HG02885 (cell line): ENCODE measurements around the gene HSH2D.
"Not testable (repeated sequence)": the region's sequence is repeated elsewhere in the genome, so short reads cannot be mapped to it uniquely, and the experiment has no call there.

Source experiments
- ATAC-seq: cut with Tn5 transposase; IDR thresholded peaks from one replicate; pipeline ENCODE4 v1.9.1; 2021; ENCODE audit warnings: mild to moderate bottlenecking; ENCODE audit not compliant: unreplicated experiment, poor library complexity

Gene HSH2D, protein sequence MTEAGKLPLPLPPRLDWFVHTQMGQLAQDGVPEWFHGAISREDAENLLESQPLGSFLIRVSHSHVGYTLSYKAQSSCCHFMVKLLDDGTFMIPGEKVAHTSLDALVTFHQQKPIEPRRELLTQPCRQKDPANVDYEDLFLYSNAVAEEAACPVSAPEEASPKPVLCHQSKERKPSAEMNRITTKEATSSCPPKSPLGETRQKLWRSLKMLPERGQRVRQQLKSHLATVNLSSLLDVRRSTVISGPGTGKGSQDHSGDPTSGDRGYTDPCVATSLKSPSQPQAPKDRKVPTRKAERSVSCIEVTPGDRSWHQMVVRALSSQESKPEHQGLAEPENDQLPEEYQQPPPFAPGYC

DNA sequence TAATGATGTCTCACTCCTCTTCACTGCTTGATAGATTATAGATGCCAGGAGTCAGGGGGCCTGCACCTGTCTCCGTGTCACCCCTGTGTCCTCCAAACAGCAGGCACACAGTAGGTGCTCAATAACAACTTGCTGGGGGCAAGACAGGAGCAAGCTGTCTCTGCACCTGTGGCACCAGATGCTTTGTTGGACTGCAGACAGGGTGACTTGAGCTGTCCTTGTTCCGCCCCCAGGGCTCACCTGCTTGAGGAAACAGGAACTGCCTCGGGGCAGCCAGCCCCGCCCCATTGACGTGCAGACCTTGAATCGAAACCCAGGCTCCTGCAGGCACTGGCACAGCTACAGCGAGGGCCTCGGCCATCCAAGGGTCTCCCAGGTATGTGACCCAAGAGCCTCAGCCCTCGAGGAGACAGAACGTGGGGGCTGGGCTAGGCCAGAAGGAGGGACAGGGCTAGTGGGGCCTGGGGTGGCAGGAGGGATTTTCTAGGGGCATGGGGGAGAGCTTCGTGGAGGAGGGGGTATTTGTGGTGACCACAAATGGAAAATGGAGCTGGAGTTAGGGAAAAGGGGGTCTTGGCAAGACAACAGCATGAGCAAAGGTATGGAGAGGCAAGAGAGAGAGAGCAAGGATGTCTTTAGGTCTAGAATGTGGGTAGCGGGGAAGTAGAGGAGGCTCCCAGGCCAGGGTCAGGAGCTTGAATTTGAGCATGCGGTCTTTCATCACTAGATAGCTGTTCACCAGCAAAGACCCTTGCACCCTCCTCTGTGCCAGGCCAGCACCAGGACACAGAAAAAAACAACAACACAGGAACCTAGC is at the start of gene HSH2D:
Gene HSH2D (plus strand): TSS at position 287 of the 817 bp plus-strand sequence. CDS start 5,066 bp downstream, outside the sequence.
- peak; percentile 64 for ATAC-seq

DNA sequence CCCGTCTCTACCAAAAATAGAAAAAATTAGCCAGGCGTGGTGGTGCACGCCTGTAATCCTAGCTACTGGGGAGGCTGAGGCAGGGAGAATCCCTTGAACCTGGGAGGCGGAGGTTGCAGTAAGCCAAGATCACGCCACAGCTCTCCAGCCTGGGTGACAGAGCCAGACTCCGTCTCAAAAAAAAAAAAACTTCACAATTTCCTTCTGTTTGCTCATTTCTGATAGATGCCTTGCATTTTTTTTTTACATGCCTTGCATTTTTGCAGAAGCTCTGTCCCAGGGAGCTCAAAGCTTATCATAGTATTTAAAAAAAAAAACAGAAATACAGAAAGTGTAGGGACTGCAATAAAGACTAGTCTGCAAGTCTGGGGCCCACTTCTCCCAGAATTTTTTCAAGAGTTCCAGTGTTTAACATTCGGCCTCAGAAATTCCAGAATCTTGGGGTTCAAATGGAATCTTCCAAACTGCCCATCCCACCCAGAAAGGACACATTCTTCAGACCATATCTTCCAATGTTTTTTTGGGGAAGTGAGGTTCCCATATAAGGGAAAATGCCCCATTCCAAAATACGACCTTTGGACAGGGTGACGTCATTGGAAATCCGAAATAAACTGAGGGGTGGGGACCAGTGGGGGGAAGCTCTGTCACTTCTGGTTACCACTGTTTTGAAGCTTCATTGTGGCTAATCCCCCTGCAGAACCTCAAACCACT is 49.0 kb upstream of the HSH2D start:
- ATAC-seq: no peak

DNA sequence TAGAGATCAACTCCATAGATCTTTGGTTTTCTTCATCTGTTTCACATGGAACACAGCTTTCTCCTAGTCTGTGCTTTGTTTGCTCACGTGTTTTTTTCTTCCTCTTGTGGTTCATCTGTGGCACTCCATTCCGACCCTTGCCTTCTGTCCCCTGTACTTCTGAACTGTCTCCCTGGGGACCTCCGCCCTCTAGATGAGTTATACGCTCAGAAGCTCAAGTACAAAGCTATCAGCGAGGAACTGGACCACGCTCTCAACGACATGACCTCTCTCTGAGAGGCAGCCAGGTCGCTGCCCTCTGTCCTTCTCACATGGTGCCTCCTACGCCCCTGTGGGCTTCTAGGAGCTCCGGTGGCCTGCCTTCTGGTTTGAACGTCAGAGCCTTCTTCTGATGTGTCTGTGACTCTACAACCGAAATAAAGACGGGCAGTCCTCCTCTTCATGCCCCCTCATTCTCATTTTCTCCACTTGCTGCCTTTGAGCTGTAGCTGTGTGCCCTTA is 48.4 kb upstream of the HSH2D start:
- ATAC-seq: no peak

DNA sequence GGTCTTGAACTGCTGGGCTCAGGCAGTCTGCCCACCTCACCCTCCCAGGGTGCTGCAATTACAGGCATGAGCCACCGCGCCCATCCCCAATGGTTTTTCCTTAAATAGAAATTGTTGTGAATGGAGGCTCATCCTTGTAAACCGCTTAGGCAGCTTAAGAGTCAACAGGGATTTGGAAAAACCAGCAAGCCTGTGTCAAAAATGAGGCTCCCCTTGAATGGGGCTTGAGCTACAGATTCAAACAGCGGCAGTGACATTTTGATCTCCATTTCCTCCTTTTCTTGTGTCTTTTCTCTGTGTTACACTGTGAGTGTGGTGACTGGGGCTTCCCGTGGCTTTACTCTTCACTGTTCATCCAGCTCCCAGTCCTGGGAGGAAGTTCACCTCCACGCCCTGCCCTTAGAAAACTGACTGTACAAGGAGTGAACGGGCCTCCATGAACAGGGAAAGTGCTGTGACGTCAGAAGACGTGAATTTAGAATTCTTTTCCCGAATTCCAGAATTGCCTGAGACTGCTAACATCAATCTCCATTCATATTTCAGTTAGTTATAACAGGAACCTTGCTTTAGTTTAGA is 47.1 kb upstream of the HSH2D start:
- ATAC-seq: no peak

DNA sequence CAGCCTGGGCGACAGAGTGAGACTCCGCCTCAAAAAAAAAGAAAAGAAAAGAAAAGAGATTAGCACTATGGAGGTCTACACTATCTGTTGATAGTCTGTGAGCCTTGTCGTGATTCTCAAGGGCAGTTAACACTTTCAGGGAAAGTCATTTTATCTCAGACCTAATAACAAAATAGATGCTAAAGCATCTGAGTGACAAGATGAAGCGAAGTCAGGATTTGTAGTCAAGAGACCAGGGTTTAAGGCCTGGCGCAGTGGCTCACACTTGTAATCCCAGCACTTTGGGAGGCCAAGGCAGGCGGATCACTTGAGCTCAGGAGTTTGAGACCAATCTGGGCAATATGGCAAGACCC is 45.1 kb upstream of the HSH2D start:
- no peak for ATAC-seq

DNA sequence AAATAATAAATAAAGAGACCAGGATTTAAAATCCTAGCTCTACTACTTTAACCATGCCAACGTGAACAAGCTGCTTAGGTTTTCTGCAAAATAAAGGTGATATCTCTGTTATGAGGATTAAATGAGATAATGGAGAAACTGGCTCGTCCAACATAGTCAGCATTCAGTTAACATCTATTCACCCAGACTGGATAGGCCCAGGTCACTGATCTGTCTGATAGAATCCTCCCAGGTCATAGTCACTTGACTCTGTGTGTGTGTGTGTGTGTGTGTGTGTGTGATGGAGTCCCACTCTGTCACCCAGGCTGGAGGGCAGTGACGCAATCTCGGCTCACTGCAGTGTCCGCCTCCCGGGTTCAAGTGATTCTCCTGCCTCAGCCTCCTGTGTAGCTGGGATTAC is 44.7 kb upstream of the HSH2D start:
- no peak for ATAC-seq

DNA sequence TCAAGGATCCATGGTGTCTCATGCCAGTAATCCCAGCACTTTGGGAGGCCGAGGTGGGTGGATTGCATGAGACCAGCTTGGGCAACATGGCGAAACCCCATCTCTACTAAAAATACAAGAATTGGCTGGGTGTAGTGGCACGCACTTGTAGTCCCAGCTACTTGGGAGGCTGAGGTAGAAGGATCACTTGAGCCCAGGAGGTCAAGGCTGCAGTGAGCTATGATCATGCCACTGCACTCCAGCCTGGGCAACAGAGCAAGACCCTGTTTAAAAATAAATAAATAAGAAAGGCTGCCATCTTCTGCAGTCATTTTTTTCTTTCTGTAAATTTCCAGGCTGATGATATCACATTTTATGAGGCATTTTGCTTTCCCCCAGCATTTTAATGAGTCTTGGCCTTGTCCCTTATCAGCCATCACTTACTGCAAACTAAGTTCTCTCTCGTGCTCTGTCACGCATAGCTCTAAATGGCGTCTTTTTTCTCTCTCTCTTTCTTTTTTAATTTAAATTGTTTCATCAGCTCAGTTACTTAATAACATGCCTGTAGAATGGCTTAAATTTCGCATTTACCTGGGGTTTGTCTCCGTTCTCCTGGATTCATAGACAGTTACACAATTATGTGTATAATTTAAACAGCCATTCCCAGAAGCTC is 44.0 kb upstream of the HSH2D start:
- not testable (repeated sequence) for ATAC-seq

DNA sequence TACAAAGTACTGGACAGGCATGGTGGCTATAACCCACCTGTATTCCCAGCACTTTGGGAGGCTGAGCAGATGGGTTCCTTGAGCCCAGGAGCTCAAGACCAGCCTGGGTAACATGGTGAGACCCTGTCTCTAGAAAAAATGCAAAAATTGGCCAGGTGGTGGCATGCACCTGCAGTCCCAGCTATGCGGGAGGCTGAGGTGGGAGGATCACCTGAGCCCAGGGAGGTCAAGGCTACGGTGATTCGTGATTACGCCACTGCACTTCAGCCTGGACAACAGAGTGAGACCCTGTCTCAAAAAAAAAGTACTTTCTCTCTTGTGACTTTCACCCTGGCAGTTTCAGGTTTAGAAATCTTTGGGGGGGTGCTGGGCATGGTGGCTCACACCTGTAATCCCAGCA is 43.0 kb upstream of the HSH2D start:
- no peak for ATAC-seq

DNA sequence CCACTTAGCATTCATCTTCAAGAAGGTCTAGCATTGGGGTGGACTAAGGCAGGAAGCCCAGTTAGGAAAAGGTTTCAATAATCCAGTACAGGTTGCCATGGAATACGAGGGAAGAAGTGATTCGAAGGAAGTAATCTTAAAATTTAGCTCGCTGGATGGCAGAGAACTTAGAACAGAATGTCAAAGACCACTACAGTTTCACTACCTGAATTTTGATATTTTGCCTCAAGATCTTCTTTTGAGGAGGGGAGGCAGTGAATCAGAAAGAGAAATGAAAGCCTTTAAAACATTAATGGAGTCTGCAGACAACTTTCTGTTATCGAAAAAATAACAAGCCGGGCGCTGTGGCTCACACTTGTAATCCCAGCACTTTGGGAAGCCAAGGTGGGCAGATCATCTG is 38.8 kb upstream of the HSH2D start:
- no peak for ATAC-seq

DNA sequence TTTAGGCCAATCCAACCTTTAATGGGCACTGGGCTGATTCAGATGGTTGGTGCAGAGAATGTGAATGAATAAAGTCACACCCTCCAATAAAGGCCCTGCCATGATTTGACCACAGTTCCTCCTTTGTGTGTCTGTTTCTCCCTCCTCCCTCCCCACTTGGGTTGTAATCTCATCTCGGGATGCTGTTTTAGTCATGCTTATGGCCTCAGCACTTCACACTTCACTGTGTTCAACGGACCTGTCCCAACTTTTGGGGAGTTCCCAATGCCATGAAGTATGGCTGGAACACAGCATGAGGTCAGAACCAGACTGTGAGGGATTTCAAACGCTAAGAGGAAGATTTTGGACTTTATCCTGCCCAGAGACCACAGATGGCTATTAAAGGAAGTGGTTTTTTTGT is 37.4 kb upstream of the HSH2D start:
- ATAC-seq: no peak

DNA sequence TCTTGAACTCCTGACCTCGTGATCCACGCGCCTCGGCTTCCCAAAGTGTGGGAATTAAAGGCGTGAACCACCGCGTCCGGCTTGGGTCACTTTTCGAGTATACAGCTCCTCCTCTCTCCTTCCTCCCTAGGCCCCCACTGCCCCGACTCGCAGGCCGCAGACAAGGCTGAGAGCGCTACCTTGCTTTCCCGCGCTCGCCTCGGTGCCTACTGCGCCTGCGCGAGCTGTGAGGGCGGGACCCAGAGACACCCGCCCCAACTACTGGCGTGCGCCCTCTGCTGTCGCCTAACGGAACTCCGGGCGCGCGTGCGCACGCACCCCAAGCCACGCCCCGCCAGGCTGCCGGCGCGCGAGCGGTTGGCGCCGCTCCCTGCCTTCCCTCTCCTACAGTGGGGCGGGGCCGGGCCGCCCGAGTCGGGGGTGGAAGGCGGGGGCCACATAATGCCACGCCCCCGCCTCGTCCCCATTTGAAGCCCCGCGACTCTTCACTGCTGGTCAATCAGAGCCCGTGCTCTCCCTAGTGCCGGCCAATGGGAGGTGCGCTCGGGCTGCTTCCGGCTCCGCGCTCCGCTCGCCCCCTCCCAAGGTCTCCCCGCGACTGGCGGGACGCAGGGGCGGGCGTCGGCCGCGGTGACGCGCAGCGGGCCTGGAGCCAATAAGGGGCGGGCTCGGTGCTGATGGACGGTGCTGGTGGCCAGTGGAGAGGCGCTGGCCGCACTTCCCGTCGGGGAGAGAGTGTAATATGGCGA is 32.2 kb upstream of the HSH2D start, which contains the start of gene RAB8A:
Gene RAB8A (plus strand): TSS at position 730 of the 749 bp plus-strand sequence. CDS start 13 bp downstream, at position 743.
- peak; percentile 86 for ATAC-seq

DNA sequence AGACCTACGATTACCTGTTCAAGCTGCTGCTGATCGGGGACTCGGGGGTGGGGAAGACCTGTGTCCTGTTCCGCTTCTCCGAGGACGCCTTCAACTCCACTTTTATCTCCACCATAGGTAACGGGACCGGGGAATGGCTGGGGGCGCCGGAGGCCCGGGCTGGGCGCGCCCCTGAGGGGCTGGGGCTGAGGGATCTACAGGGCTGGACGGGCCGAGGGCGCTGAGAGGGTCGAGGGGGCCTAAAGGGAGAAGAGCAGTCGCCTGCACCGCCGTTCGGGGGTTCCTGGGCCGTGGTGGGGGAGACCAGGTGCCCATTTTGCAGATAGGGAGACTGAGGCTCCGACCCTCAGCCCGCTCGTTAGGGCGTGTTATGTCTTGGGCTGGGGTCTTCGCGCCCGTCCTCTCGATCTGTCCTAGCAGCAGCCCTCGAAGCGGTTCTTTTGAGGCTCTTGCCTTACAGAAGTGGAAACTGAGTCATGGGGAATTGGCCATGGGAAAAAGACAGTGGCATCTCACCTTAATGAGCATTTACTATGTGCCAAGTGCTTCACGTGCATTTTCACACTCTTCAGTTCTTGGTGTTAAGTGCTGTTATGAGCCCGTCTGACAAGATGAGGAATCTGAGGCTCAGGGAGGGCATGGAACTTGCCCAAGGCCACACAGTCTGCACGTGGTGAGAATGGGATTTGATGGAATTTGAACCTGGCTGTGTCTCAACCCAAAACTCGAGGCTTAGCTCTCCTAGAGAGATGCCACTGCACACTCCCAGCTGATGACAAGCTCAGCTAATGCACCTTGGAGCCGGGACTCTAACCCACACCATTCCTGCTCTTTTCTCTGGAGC is 31.4 kb upstream of the HSH2D start:
- ATAC-seq: no peak

DNA sequence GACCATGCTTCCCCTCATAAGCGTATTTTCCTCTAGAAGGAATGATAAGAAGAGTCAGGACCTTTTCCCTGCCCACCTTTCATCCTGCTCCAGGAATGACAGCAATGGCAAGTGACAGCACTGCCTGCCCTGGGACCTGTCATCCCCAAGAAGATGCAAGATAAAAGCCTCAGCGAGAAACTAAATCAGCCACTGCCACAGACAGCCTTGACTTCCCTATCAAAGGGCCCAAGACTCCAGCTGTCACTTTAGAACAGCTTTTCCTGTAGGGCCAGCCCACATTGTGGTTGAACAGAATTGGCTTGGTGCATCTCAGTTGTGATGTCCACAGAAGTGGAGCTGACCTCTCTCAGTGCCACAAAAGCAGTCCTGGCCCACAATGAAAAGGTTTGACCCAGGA is 30.7 kb upstream of the HSH2D start:
- ATAC-seq: no peak

DNA sequence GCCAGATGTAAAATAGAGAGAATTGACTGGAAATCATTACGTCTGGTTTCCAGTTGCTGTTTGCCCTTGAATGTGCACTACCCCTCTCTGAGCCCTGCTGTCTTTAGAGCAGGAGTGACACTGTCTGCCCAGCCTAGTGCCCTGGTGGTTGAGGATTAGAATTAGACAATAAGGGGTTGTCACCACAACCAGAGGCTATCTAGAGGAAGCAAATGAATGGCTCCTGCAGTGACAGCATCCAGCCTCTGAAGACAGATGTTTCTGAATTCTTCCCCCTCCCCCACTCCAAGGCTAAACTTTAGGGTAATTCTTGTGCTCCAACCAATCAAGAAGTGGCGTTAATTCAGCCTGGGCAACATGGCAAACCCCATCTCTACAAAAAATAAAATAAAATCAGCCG is 29.8 kb upstream of the HSH2D start:
- no peak for ATAC-seq

DNA sequence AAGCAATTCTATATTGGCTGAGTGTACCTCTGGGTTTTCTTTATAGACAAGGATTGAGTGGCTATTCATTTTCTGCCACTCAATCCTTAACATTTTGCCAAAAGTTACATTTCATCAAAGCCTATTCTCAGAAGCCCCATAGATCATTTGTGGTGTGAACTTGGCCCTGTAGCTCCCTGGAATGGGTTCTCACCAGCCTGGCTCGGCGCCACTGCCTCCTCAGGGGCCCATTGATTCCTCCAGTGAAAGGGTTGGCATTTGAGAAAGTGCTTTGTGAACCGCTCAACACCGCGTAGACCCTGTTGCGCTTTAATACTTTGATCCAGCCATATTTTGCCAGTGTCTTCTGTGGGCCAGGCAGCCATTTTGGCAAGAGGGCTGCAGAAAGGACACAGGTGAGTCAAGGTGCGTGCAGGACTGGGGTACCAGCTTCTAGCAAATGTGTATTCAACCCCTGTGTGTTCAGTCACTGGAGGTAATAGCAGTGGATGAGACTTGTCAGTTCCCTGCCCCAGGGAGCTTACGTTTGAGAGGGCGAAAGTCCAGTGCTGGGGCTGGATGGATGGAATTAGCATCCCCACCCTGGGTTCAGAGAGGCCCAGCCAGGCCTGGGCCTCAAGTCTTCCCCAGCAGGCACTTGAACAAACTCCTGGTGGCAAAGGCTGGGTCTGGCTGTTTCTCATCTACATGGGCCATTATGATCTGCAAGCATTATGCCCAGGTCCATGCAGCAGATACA is 28.0 kb upstream of the HSH2D start:
- ATAC-seq: no peak

DNA sequence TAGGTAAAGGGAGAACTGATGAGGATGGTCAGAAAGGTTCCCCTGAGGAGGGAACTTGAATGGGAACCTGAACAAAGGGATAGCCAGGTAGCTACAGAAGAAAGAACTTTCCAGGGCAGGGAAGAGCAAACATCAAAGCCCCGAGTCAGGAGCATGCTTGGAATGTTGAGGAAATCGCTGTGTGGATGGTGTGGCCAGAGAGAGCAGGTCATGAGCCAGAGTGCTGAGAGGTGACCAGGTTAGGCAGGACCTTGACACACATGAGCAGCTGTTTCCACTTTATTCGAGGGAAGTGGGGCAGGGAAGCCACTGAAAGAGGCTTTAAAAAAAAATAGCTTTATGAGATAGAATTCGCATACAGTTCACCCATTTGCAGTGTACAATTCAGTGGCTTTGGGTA is 27.4 kb upstream of the HSH2D start:
- ATAC-seq: no peak

DNA sequence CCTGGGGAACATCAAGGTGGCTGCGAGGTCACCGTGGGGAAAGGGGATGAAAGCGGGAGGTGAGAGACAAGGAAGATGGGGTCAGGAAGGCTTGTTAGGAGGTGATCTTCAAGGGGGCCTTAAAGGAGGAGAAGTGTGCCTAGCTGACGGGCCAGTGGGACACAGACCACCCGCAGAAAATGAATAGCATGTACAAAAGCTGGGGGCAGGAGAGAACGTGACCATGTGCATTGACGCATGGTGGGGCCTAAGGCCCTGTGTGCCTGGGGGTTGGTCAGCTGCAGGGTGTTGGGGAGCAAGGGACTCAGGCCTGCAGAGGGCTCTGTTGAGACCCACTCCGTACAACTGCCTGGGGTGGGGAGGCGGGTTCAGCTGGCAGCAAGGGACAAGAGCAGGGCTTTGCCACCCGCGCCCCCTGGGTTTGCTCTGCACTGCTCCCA is 25.9 kb upstream of the HSH2D start:
- ATAC-seq: peak; percentile 29
